PC-9 (cell line): ENCODE results near the gene SLC24A4. TPM values are rescaled to one million over a fixed set of nuclear protein-coding genes. Genes with fewer than 3 reads are reported as not detected.

ENCODE experiments used
- BruUV-seq: library from RNA; stranded (reverse); fragments of 400-500 nt; replicated peaks from 2 replicates; lab custom pipeline; 2021; lab: Mats Ljungman, UMichigan
- CTCF ChIA-PET: fragments of 300-600 bp; sonication (Branson Sonifier 250); formaldehyde crosslinking; loops from one replicate; lab custom pipeline; 2022; ENCODE audit warnings: antibody characterized with exemption; lab: Charles Lee
- POLR2A ChIA-PET: fragments of 300-600 bp; sonication (Branson Sonifier 250); formaldehyde crosslinking; loops from one replicate; lab custom pipeline; 2022; ENCODE audit warnings: antibody characterized with exemption; ENCODE audit not compliant: unreplicated experiment; lab: Charles Lee
- DNase-seq, 2 experiments: peaks; one replicate each; pipeline versions ENCODE4 v3.0.0 to v3.0.0-alpha.2; 2015 to 2022; ENCODE audit warnings: mixed read lengths in 1 of 2
- H2AFZ ChIP-seq: fragments of 200-600 bp; sonication (generic); 2 replicates; pipeline ENCODE4 v1.8.1; 2017; ENCODE audit warnings: antibody characterized with exemption
- H3F3A ChIP-seq: fragments of 200-600 bp; sonication (generic); 2 replicates; pipeline ENCODE4 v1.8.1; 2017; ENCODE audit warnings: antibody characterized with exemption, mild to moderate bottlenecking, low read depth; ENCODE audit not compliant: insufficient read depth
- H3K27ac ChIP-seq: fragments of 200-600 bp; sonication (generic); 2 replicates; pipeline ENCODE4 v1.6.1; 2016; ENCODE audit warnings: mixed run types
- H3K27me3 ChIP-seq: fragments of 200-600 bp; sonication (generic); 2 replicates; pipeline ENCODE4 v1.6.1; 2016; ENCODE audit warnings: low read depth, mixed run types; ENCODE audit not compliant: insufficient read depth
- H3K36me3 ChIP-seq: fragments of 200-600 bp; sonication (generic); 2 replicates; pipeline ENCODE4 v1.6.1; 2016; ENCODE audit warnings: low read depth, mixed run types
- H3K4me1 ChIP-seq: fragments of 200-600 bp; sonication (generic); replicated peaks from 2 replicates; pipeline ENCODE4 v1.6.1; 2016; ENCODE audit warnings: mixed run types; ENCODE audit not compliant: insufficient read depth
- H3K4me2 ChIP-seq: fragments of 200-600 bp; sonication (generic); 2 replicates; pipeline ENCODE4 v1.6.1; 2017; ENCODE audit warnings: mixed run types
- H3K4me3 ChIP-seq: fragments of 200-600 bp; sonication (generic); 2 replicates; pipeline ENCODE4 v1.6.1; 2016; ENCODE audit warnings: mixed run types
- H3K79me2 ChIP-seq: fragments of 200-600 bp; sonication (generic); 2 replicates; pipeline ENCODE4 v1.6.1; 2017; ENCODE audit warnings: low read depth, mixed run types
- H3K9me2 ChIP-seq: fragments of 200-600 bp; sonication (generic); 2 replicates; pipeline ENCODE4 v1.8.1; 2017; ENCODE audit warnings: mild to moderate bottlenecking; ENCODE audit not compliant: insufficient read depth
- H3K9me3 ChIP-seq: fragments of 200-600 bp; sonication (generic); 2 replicates; pipeline ENCODE4 v1.8.1; 2016; ENCODE audit warnings: low read depth; ENCODE audit not compliant: insufficient read depth
- H4K20me1 ChIP-seq: fragments of 200-600 bp; sonication (generic); 2 replicates; pipeline ENCODE4 v1.8.1; 2017; ENCODE audit not compliant: insufficient read depth
- EZH2 ChIP-seq: fragments of 200-600 bp; sonication (generic); IDR thresholded peaks from 2 replicates; pipeline ENCODE4 v1.8.0; 2017; ENCODE audit warnings: antibody characterized with exemption, low read depth
- intact Hi-C: fragments of 100-400 bp; cut with micrococcal nuclease; formaldehyde crosslinking; loops from one replicate; pipeline ENCODE4 v1.10.0; 2022; ENCODE audit not compliant: unreplicated experiment
- total RNA-seq: library from RNA; stranded (reverse); gene quantifications from 2 replicates; pipeline ENCODE4 v1.2.3, GENCODE V29; 2021
- TF ChIP-seq, protein P1 (sequence below): fragments of 200-600 bp; sonication (generic); conservative IDR thresholded peaks from 2 replicates; pipeline ENCODE4 v1.6.1; 2017; ENCODE audit warnings: mixed run types, antibody characterized with exemption, mild to moderate bottlenecking, moderate library complexity

Gene SLC24A4
- total RNA-seq, 1 experiment from 2014 or later: not detected

DNA sequence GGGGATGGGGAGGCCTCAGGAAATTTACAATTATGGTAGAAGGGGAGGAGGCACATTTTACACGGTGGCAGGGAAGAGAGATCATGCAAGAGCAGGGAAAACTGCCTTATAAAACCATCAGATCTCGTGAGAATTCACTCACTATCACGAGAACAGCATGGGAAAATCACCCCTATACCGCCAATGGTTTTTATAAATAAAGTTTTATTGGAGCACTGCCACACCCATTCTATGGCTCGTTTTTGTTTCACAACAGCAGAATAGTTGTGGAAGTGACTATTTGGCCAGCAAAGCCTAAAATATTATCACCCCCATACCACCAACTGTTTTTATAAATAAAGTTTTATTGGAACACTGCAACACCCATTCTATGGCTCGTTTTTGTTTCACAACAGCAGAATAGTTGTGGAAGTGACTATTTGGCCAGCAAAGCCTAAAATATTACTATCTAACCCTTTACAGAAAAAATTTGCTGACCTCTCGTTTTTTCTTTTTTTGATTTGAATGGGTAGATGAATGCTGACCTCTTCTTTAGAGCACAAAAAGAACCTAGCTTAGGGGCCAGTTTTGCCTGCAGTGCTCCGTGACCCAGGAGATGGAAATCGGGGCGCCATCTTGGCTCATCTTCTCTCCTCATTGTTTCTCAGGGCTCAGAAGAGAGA is 113.3 kb downstream of the SLC24A4 start:
- Histone ChIP-seq H4K20me1 (no peaks in the 10 kb centered on the region), H3K4me1 (no peaks in the 10 kb centered on the region), H3K4me2 (no peak overlapping the region), H3K27me3 (no peaks in the 10 kb centered on the region), H3K79me2 (no peaks in the 10 kb centered on the region), H3K9me3 (no peaks in the 10 kb centered on the region; the same call in 1 of the 2 replicates), H3K36me3 (no peaks in the 10 kb centered on the region), H3K27ac (no peak overlapping the region), H3F3A (no peaks in the 10 kb centered on the region), H2AFZ (no peak overlapping the region), H3K4me3 (no peak overlapping the region), H3K9me2 (no peaks in the 10 kb centered on the region)
- no TSS peak for BruUV-seq
- DNase-seq: no peak
- POLR2A ChIA-PET: no interaction called here
- CTCF ChIA-PET: no interaction called here
- TF ChIP-seq EZH2: no peak
- TF ChIP-seq, protein P1, sequence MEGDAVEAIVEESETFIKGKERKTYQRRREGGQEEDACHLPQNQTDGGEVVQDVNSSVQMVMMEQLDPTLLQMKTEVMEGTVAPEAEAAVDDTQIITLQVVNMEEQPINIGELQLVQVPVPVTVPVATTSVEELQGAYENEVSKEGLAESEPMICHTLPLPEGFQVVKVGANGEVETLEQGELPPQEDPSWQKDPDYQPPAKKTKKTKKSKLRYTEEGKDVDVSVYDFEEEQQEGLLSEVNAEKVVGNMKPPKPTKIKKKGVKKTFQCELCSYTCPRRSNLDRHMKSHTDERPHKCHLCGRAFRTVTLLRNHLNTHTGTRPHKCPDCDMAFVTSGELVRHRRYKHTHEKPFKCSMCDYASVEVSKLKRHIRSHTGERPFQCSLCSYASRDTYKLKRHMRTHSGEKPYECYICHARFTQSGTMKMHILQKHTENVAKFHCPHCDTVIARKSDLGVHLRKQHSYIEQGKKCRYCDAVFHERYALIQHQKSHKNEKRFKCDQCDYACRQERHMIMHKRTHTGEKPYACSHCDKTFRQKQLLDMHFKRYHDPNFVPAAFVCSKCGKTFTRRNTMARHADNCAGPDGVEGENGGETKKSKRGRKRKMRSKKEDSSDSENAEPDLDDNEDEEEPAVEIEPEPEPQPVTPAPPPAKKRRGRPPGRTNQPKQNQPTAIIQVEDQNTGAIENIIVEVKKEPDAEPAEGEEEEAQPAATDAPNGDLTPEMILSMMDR: no peak
- intact Hi-C loops: no loop called here

DNA sequence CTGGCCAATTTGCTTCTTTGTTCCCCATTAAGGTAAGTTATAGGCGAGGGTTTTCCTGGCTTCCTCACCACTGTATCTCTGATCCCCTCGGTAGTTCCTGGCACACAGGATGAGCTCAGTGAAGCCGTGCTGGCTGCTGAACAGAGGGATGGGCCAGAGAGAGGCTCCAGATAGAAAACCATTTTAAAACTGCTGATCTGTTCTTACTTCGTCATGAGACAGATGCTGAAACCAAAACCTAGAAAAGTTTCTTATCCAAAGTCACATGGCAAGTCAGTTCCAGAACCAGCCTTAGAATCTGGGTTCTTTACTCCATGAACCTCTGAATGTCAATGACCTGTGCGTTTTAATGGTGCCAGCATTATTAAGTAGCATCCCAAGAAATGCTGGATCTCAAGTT is 114.3 kb downstream of the SLC24A4 start:
- Histone ChIP-seq H3K9me2 (no peaks in the 10 kb centered on the region), H3K79me2 (no peaks in the 10 kb centered on the region), H3K27ac (no peak overlapping the region), H3F3A (no peaks in the 10 kb centered on the region), H3K4me2 (no peak overlapping the region), H3K4me1 (no peaks in the 10 kb centered on the region), H4K20me1 (no peaks in the 10 kb centered on the region), H3K9me3 (no peaks in the 10 kb centered on the region; the same call in 1 of the 2 replicates), H2AFZ (no peak overlapping the region), H3K27me3 (no peaks in the 10 kb centered on the region), H3K4me3 (no peak overlapping the region), H3K36me3 (no peaks in the 10 kb centered on the region)
- BruUV-seq: no TSS peak
- DNase-seq: no peak
- intact Hi-C loops: no loop called here
- CTCF ChIA-PET: no interaction called here
- no peak for TF ChIP-seq EZH2
- TF ChIP-seq, protein P1: no peak
- POLR2A ChIA-PET: no interaction called here

DNA sequence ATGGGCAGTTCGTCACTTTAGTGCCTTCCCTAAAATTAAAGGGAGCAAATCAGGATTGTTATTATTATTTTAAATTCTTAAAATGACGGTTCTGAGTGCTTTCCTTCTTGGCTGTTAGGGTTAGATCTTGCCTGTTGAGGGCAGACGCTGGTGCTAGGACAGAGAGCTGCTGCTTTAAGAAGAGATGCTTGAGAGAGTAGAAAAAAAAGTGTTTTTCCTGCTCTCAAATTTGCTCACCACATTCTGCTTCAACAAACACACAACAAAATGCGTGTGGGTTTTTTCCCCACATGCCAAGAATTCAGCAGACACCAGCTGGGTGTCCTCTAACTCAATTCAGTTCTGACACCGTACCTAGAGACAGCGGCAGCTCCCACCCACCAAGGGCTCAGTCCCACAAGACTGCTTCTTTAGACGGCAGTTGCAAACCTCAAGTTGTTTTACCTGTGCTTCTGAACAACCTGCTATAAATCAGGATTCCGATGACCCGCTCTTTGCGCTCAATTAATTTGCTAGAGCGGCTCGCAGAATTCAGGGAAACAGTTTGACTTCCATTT is 114.8 kb downstream of the SLC24A4 start:
- TF ChIP-seq EZH2: no peak
- TF ChIP-seq, protein P1: no peak
- POLR2A ChIA-PET: no interaction called here
- H3K27me3 ChIP-seq: no peaks in the 10 kb centered on the region
- no peaks in the 10 kb centered on the region for H3K4me1 ChIP-seq
- H2AFZ ChIP-seq: no peak overlapping the region
- H3K36me3 ChIP-seq: no peaks in the 10 kb centered on the region
- H3F3A ChIP-seq: no peaks in the 10 kb centered on the region
- DNase-seq: no peak
- BruUV-seq: no TSS peak
- H3K4me3 ChIP-seq: no peak overlapping the region
- H4K20me1 ChIP-seq: no peaks in the 10 kb centered on the region
- intact Hi-C loops: no loop called here
- H3K27ac ChIP-seq: no peak overlapping the region
- H3K4me2 ChIP-seq: no peak overlapping the region
- no peaks in the 10 kb centered on the region for H3K79me2 ChIP-seq
- no peaks in the 10 kb centered on the region for H3K9me2 ChIP-seq
- CTCF ChIA-PET: no interaction called here
- no peaks in the 10 kb centered on the region; the same call in 1 of the 2 replicates for H3K9me3 ChIP-seq
